ENCODE data around the gene PSG5. TPM values are rescaled to one million over a fixed set of nuclear protein-coding genes. Genes with fewer than 3 reads are reported as not detected.
"Not testable (repeated sequence)": the region's sequence is repeated elsewhere in the genome, so short reads cannot be mapped to it uniquely, and the experiment has no call there.

PSG5 gene
- total RNA-seq, 1 donor from 2014 or later = not detected

DNA sequence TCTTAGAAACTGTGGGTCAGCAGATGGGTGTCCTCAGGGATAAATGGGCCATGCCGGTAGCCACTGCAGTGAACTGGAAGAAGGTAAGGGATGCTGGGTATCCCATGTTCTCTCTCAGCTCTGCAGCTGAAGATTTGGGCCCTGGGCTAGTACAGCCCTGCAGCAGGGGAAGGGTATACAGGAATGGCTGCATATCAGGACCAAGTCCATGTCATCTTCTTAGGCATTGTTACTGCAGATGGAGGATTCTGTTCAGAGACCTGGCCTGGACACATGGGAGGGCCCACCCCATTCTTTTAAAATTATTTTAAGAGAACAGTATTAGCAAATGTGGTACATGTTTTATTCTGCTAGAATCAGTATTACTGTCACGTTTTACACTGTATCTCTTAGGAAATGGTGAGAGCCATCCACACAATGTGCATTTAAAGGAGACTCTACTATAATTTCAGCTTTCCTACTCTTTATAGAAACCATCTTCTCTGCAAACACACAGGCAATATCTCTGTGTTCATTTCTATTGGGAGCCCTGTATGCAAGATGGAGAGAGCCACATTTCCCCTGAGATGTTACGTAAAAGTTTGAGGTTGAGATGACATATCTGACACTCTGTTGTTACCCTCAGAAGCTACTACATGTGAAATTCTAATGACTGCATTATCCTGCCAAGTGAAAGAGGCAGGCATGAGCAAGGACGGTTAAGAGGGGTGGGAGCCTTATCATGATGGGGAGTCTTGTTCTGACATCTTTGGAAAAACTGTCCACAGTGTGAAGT lies 6.2 kb upstream of the PSG5 start:
- DNase-seq (ENCODE audit: low spot score); intact Hi-C loops (cut with DNase I): not testable (repeated sequence)

DNA sequence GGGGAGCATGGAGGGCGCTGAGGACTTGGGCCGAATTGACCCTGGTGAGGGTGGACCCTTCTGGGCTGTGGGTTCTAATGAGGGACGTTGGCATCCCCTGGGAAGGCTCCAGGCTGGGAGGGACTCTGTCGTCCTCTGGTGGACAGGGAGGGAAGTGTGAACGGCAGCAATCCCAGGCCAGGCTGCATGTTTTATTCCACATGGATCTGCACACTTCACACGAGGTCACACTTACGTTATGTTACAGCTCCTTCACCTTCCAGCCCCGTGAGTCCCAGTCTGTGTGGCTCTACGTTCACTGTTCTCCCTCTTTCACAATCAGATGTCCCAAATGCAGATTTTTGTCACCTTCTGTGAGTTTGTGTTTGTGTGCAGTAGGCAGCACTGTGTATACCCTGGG lies 1.8 kb upstream of the PSG5 start:
- intact Hi-C loops (cut with DNase I); DNase-seq (ENCODE audit: low spot score): not testable (repeated sequence)

DNA sequence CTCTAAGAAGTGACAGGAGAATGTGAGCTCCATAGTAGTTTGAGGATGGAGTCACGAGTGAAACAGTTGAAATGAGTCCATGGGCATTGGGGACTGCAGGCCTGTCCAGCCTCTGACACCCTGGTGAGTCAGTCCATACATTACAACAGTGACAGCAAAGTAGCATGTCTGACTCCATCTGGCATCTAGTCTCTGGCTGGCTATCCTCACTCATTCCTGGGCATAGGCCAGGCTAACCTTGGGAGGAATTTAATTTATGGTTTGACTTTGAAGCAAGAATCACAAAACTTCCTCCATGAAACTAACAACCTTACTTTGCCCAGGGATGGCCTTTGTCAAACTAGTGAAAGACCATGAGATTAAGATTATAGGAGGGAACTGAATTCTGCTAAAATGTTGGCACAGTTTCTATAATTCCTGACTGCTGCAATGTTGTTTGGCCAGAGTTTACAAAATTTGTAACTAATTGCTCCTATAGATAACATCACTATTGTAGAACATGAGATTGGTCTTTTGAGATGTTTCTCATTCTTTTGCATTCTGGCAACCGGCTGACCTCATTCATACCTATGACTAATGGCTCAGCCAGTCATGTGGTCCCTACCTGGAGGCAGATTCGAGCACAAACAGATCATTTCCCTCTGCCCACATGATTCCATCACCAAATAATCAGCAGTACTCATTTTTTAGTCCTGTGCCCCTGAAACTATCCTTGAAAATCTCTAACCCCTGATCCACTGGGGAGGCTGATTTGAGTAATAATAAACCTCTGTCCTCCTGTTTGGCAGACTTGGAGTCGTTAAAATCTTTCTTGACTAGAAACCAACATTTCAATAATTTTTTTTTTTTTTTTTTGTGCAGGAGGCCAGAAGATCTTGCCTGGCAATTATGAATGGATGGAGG lies 4.2 kb downstream of the PSG5 start:
- DNase-seq (ENCODE audit: low spot score); intact Hi-C loops (cut with DNase I): not testable (repeated sequence)

DNA sequence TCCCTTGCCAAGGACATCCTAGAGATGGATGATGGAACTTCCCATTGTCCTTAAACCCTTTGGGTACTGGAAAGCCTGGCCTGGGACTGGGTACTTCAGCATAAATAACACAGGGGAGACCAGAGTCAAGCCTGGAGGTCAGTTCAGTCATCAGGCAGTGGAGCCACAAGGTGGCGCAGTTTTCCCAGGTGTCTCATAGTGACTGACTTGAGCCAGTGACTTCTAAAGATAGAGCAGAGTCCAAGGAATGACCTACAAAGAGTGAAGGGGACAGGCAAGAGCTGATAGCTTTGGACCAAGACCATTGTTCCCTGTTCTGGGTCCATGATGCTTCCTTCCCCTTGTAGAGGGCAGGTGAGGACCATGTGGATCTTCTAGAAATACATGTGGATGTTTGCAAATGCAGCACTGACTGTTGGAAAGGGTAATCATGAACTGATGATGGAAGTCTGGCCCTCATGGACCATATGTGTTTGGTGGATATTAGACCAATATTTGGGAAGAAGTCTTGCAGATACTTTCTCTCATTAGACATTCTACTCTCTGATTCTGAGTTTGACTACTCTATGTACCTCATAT lies 6.7 kb downstream of the PSG5 start:
- DNase-seq (ENCODE audit: low spot score); intact Hi-C loops (cut with DNase I): not testable (repeated sequence)

DNA sequence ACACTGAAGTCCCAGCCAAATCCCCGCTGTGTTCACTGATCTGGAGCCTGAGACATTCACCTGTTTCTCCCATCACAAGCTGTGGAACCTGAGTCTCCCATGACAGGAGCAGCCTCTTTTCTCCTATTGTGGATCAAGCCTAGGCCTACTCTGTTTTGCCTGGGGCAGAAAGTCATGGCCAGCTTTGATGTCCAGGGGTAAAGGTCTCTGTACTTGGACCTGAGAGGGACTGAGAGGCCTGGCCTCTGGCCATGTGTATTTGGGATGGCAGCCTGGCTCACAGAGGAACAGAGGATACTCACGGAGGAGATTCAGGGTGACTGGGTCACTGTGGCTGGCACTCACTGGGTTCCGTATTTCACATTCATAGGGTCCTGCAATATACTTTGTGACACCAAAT lies 7.8 kb downstream of the PSG5 start:
- intact Hi-C loops (cut with DNase I); DNase-seq (ENCODE audit: low spot score): not testable (repeated sequence)

DNA sequence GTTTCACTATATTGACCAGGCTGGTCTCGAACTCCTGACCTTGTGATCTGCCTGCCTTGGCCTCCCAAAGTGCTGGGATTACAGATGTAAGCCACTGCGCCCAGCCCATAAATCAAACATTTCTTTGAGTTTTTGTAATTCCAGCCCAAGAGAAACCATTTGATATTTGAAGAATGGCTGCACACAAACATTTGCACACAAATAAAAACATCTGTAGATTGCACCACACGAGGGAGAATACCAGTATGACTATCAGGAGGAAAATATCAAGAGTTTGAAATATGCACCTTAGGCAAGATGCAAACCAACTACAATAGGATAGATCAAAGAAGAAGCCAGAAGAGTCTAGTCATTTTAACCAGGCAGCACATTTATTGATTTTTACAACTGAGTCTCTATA lies 20.4 kb downstream of the PSG5 start:
- intact Hi-C loops (cut with DNase I) = not testable (repeated sequence)

DNA sequence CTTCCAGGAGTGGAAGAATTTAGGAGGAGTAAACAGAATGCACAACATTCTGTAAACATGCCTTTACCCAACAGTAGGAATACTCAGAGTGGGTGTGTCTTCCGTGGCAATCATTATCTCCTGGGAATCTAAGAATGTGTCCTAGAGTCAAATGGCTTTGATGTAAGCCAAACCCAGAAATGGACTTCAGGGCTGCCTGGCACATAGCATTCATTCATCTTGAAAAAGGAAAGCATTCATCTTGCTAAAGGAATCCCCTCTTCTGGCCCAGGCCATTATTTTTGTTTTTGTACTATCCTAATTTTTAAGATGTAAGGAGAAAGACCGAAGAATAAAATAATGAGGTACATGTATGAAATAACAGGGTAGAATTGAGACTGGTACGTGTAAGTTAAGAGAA lies 23.2 kb downstream of the PSG5 start:
- DNase-seq (ENCODE audit: low spot score); intact Hi-C loops (cut with DNase I): not testable (repeated sequence)

More for the DNA sequence above, 20.4 kb downstream of the PSG5 start:
- DNase-seq (ENCODE audit: low spot score) = not testable (repeated sequence)

DNA sequence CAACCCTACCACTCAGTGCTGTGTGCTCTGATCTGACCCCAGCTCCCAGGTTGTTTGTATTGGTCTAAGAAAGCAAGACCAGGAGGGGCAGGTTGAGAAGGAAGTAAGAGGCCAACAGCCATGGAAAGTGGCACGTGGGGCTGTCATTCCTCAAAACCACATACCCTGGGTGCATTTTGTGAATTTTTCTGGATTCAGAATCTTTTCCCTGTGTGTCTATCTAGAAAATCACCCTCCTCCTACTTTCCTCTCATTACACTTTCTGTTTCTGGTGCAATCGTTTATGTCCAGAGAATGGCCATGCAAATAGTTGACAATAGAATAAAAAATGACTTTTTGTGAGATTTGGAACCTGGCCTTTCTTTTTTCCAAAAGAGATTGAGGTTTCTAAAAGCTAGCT lies 24.1 kb downstream of the PSG5 start:
- intact Hi-C loops (cut with DNase I); DNase-seq (ENCODE audit: low spot score): not testable (repeated sequence)

DNA sequence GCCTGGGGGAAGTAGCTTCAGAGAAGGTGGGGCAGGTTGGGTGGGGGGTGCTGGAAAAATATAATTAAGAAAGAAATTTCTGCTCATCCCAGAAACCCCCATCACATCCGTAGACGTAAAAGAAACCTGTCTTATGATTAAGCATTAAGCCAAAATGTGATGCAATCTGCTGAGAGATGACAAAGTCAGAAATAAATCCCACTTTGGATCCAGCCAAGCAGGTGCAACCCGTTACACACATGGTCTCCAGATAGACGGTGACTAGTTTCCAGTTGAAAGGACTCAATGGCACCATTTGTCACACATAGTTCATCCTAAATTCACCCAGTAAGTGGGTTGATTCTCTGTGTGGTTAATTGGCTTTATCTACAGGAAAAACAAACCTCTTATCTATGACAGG lies 34.1 kb downstream of the PSG5 start:
- no peak for DNase-seq (ENCODE audit: low spot score)
- intact Hi-C loops (cut with DNase I) = no loop called here

DNA sequence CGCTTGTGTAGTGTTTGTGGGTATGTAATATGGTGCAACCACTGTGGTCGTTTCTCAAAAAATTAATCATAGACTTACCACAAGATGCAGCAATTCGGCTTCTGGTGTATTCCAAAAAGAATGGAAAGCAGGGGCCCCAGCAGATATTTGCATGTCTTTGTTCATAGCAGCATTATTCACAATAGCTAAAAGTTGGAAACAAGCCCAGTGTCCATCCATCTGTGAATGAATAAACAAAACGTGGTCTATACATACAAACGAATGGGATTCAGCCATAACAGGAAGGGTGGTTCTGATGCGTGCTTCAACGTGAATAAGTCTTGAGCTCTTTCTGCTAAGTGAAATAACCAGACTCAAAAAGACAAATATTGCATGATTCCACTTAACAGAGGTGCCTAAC lies 36.5 kb downstream of the PSG5 start:
- intact Hi-C loops (cut with DNase I); DNase-seq (ENCODE audit: low spot score): not testable (repeated sequence)

DNA sequence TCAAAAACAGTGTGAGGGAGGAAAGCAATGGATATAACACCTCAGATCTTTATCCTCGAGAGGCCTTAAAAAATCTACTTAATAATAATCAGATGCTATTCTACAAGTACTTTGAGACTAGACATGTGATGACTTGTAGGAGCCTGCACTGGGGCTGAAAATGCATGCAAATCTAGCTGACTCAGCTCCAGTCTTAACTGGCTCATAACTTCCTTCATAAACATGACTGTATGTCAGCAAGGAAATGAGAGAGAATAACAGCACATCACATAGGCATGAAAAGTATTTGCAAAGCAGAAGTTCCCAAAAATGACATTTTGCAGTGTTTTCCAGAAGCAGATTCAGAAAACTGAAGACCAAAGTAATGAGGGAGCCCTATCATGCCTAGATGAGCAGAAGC lies 38.1 kb downstream of the PSG5 start:
- no peak for DNase-seq (ENCODE audit: low spot score)
- intact Hi-C loops (cut with DNase I) = no loop called here

DNA sequence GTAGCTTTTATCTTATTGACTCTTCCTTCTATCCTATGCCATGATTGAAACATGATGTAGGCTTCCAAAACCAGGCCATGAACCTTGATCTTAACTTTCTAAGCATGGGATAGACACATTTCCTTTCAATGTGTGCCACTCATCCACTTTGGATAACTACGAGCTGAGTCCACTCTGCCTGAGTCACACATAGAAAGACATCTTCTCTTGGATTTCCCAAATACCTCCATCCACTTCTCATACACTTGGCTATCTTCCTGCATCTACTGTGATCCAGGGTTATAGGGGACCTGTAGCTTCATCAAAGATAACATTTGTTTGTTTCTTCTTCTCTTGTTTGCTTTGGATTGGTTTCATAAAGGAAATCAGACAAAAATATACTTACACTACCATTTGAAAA lies 44.6 kb downstream of the PSG5 start:
- intact Hi-C loops (cut with DNase I); DNase-seq (ENCODE audit: low spot score): not testable (repeated sequence)

DNA sequence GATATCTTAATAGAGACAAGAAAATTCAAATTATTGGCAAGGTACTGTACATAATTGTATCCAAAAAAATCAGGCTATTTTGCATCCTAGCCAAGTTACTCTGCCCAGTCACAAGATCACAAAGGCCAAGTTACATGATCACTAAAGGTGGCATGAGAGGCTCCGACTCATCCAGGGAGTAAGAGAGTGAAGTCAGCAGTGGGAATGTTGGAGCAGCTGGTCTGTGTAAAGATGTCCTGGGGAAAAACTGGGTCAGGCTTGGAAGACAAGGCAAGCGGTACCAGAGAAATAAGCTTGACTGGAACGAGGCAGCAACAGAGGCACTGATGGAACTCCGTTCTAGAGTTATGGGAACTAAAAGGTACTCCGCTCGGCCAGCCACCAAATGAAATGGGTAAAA lies 53.6 kb downstream of the PSG5 start:
- DNase-seq (ENCODE audit: low spot score) = no peak
- intact Hi-C loops (cut with DNase I) = no loop called here

DNA sequence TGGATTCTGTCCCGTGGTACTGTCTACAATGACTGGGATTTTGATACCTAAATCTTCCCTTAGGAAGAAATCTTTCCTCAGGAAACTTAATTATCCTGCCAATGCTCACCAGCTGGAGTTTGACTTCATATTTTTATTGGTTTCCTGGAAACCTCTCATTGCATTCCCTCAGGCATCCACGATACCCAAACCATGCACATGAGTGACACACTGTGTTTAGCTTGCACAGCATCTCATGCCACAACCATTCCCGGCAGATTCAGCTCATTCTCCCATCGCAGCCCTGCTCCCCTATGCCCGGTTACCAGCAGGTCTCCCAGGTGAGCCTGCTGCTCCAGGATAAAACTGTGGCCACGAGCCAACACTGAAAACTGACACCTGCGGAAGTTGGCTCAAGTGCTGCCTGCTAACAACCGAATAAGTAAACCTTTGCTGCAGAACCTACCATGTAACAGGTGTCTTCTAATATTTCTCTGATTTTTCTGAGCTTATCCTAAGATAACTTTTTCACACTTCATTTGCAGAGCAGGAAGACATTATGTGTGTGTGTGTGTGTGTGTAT lies 55.0 kb downstream of the PSG5 start:
- DNase-seq (ENCODE audit: low spot score); intact Hi-C loops (cut with DNase I): not testable (repeated sequence)

DNA sequence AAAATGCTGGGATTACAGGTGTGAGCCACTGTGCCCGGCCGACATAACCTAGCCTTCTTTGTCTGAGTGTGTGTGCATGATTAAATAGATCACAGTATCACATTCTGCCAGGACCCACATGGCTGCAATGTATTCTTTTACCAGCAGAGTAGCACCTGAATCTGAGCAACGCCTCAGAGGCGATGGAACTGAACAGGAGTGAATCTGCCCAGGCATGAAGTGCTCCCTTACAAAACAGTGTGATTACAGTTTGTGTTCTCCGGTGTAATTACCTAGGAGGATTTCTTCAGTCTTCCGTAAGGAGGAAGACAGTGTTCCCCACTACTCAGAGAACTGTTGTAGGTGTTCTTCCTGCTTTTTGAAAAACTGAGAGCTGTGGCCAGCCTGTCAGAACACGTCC lies 57.1 kb downstream of the PSG5 start:
- intact Hi-C loops (cut with DNase I); DNase-seq (ENCODE audit: low spot score): not testable (repeated sequence)

DNA sequence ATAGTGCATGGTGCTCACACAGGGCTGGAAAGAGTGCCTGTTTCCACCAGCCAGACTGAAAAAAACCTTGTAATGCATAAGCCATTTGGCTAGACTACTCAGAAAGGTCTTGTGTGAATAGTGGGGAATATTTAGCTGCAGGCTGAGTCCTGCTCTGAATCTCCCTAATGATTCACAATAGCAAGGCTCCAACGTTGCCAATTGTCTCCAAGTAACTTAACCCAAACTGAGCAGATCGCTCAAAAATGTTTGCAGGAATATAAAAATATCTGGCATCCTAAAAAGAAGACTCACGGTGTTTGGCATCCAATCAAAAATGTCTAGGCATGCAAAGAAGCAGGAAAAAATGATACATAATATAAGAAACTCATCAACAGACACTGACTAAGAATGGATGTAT lies 59.0 kb downstream of the PSG5 start:
- DNase-seq (ENCODE audit: low spot score); intact Hi-C loops (cut with DNase I): not testable (repeated sequence)

DNA sequence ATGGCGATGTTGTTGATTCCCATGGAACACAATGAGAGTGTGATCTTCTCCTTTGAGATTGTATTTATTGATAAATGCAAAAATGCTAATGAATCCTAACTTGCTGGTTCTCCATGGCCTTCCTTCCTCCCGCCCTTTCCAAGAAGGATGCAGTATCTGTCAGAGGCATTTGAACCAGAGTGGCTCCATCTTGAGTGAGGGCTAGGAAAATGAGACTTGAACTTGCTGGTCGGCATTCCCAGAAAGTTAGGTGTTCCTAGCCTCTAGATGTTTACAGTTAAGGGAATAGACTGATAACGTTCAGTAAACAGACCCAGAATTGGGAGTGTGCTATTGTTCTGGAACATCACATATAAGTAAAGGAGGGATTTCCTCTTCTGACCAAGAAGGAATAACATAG lies 59.6 kb downstream of the PSG5 start:
- no peak for DNase-seq (ENCODE audit: low spot score)
- intact Hi-C loops (cut with DNase I) = no loop called here

DNA sequence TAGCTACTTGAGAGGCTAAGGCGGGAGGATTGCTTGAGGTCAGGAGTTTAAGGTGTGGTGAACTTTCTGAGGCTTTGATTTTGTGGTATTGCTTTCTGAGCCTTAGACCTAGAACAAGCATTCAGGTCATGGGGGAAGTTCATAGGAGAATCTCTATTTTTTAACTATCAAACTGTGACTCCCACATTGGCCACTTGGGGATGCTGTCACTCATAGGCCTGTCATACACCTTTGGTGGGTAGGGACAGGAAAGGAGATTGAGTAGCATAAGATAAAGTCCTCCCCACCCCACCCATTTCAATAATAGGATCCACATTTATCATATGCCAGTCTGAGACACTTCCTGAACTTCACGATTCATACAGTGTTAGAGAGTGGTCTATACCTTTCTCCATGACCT lies 62.0 kb downstream of the PSG5 start:
- DNase-seq (ENCODE audit: low spot score) = no peak
- intact Hi-C loops (cut with DNase I) = no loop called here

DNA sequence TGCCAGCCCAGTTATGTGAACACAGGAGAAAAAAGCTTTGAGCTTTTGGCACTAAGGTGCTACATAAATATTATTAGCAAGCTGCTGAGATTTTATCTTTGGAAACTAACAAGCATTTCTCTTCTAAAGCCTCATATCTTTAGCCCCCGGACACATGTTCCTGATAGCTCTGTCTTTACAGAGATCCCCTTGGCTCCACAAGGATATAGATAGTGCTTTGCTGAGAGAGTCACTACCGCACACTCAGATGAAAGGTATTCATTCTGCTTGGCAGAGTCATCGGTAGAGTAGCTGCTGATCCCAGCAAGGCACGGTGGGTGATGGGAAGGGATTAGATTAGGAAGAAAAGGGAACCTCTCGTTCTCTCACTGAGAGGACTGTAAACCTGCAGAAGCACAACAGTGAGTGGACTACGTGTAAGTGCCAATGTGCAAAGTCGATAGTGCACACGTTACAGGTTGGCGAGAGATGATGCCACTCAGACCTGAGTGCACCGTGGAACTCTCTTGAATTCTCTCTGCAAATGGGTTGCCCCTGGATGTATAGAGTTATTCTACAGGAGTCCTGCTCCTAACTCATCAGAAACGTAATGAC lies 65.8 kb downstream of the PSG5 start:
- intact Hi-C loops (cut with DNase I); DNase-seq (ENCODE audit: low spot score): not testable (repeated sequence)
